Stimulated activated CD8-positive, alpha-beta memory T cell treated with anti-CD3 and anti-CD28 coated beads, Interleukin-12 subunit alpha, Interleukin-12 subunit beta, amount 100 ng/mL, for 24 hours (primary cell): ENCODE results near the gene RDH13.

ENCODE experiments used
- DNase-seq: peaks from one replicate; pipeline ENCODE4 v3.0.0-alpha.2; 2020; ENCODE audit errors: extremely low read depth

The RDH13 gene

GRCh38 chr19:55091955-55092354, 29.0 kb upstream of the RDH13 start:
- no peak for DNase-seq

- DNase-seq = no peak
Observed at GRCh38 chr19:55091126-55091910, 28.4 kb upstream of the RDH13 start.

- DNase-seq = no peak
Observed at GRCh38 chr19:55090564-55090963, 27.6 kb upstream of the RDH13 start.

- DNase-seq = no peak
Observed at GRCh38 chr19:55089342-55089944, 26.5 kb upstream of the RDH13 start.

- no peak for DNase-seq
Observed at GRCh38 chr19:55088543-55089341, 25.8 kb upstream of the RDH13 start.

GRCh38 chr19:55088021-55088451, 25.1 kb upstream of the RDH13 start:
- no peak for DNase-seq

- DNase-seq = no peak
Observed at GRCh38 chr19:55087542-55087901, 24.6 kb upstream of the RDH13 start.

GRCh38 chr19:55086730-55087541, 24.0 kb upstream of the RDH13 start:
- DNase-seq = no peak

GRCh38 chr19:55085923-55086715, 23.2 kb upstream of the RDH13 start:
- DNase-seq = no peak

- DNase-seq = no peak
Observed at GRCh38 chr19:55084416-55084815, 21.5 kb upstream of the RDH13 start.

- no peak for DNase-seq
Observed at GRCh38 chr19:55083004-55083850, 20.3 kb upstream of the RDH13 start.

GRCh38 chr19:55082020-55082851, 19.3 kb upstream of the RDH13 start:
- no peak for DNase-seq

- DNase-seq = no peak
Observed at GRCh38 chr19:55081770-55082019, 18.7 kb upstream of the RDH13 start.

- peak; percentile 62 for DNase-seq
Observed at GRCh38 chr19:55080968-55081769, 18.2 kb upstream of the RDH13 start.

GRCh38 chr19:55080121-55080967, 17.4 kb upstream of the RDH13 start:
- DNase-seq = no peak

GRCh38 chr19:55079400-55080038, 16.6 kb upstream of the RDH13 start:
- no peak for DNase-seq

GRCh38 chr19:55078996-55079395, 16.0 kb upstream of the RDH13 start:
- DNase-seq = no peak
